ENCODE data around the gene GP9.

The GP9 gene

DNA sequence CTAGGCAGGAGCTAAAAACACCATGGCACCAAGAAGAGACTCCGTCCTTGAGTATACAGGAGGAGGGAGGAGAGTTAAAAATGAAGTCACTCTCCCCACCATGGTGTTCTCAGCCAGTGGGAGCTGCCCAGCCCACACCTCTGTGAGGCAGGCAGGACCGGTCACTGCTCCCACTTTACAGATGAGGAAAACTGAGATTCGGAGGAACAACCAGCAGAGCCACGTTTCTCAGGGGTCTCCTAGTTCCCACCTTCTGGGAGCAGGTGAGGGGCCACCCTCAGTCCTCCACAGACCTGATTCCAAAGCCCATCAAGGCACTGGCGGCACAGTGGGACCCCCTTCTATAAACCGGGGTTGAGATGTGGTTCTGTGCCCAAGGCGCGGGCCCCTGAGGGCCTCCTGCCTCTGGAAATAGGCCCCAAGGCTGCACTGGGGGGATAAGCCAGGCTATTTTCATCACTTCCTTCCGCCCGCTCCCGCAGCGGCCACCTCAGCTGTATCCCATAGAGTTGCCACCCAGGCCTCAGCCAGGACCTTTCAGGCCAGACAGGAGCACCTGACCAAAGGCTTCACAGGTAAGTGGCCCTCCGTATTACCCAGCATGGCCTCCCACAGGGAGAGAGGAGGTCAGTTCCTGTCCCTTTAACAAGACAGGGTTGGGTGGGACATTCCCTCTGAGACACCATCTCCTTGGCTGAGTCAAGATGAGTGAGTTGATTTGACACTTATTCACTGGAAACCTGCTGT, at the start of gene GP9:
TSS of gene GP9 (plus strand) at position 504 of the 747 bp plus-strand sequence. CDS start 961 bp downstream, outside the sequence.
- Mint-ChIP-seq H3K36me3 (ENCODE audit: low read depth) (no peaks in the 10 kb centered on the region), H3K4me3 (no peak within 1 kb of the TSS), H3K9me3 (no peaks in the 10 kb centered on the region), H3K4me1 (peaks cover 8% of the 10 kb centered on the region), H3K27ac (no peak within 1 kb of the TSS), H3K27me3 (no peaks in the 10 kb centered on the region)
- DNase-seq (no peak), ATAC-seq (peak; percentile 55)

DNA sequence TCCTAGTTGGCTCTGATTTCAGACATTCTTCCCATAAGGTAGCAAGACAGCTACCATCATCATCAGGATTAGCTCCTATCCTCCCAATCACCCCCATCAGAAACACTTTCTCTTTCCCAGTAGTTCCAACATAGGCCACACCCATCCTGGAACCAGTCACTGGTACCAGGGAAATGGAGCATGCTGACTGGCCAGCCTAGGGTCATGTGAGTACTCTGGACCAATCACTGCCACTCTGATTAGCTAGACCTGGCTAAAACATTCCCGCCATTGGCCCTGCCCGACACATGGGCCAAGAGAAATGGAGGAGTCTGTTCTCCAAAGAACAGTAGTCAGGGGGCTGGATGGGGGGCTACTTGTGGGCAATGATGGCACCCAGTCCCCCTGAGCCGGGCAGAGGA, 47.1 kb upstream of the GP9 start:
- Mint-ChIP-seq H3K4me1 (peaks cover 30% of the 10 kb centered on the region), H3K27me3 (no peaks in the 10 kb centered on the region), H3K4me3 (no peak overlapping the region), H3K36me3 (ENCODE audit: low read depth) (no peaks in the 10 kb centered on the region), H3K9me3 (no peaks in the 10 kb centered on the region), H3K27ac (no peak overlapping the region)
- DNase-seq = no peak
- no peak for ATAC-seq

DNA sequence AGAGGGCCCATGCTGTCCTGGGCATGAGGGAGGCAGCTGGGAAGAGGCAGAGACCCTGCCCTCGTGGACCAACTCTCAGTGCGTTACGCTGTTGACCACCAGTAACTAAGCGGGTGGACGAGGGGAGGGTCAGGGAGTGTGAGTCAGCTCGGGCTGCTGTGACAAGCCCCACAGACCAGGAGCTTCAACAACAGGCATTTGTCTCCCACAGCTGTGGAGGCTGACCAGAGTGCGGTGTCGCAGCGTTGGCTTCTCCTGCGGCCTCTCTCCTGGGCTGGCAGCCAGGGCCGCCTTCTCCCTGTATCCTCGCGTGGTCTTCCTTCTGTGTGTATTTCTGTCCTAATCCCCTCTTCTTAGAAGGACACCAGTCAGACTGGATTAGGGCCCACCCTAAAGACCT, 46.4 kb upstream of the GP9 start:
- no peaks in the 10 kb centered on the region for H3K27me3 Mint-ChIP-seq
- no peak overlapping the region for H3K4me3 Mint-ChIP-seq
- no peaks in the 10 kb centered on the region for H3K9me3 Mint-ChIP-seq
- H3K36me3 Mint-ChIP-seq (ENCODE audit: low read depth) = no peaks in the 10 kb centered on the region
- ATAC-seq (no peak), DNase-seq (no peak)
- peaks cover 29% of the 10 kb centered on the region for H3K4me1 Mint-ChIP-seq
- peak overlapping the region; percentile 39 for H3K27ac Mint-ChIP-seq

DNA sequence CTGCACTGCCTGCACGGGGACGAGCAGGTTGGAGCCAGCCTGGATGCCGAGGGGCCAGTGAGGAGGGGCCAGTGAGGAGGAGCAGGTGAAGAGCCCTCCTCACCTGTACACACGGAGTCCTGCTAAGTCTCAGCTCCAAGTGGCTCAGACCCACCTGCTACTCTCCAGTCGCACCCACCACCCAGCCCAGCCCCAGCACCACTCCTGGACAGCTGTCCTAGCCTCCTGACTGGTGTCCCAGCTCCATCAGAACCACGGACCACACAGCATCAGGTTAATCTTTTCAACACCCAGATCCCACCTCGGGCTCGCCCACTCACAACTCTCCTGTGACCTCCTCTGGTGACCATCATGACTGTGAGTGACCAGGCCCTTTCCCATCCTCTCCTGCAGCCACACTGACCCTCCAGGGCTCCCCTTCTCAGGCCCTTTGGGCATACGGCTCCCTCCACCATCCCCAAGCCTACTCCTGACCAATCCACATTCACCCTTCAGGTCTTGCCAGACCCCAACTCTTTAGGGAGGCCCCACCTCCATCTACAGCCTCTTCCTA, 45.7 kb upstream of the GP9 start:
- Mint-ChIP-seq H3K4me1 (peaks cover 29% of the 10 kb centered on the region), H3K27ac (peak overlapping the region; percentile 91), H3K4me3 (no peak overlapping the region), H3K36me3 (ENCODE audit: low read depth) (no peaks in the 10 kb centered on the region), H3K27me3 (no peaks in the 10 kb centered on the region), H3K9me3 (no peaks in the 10 kb centered on the region)
- DNase-seq (no peak), ATAC-seq (no peak)

DNA sequence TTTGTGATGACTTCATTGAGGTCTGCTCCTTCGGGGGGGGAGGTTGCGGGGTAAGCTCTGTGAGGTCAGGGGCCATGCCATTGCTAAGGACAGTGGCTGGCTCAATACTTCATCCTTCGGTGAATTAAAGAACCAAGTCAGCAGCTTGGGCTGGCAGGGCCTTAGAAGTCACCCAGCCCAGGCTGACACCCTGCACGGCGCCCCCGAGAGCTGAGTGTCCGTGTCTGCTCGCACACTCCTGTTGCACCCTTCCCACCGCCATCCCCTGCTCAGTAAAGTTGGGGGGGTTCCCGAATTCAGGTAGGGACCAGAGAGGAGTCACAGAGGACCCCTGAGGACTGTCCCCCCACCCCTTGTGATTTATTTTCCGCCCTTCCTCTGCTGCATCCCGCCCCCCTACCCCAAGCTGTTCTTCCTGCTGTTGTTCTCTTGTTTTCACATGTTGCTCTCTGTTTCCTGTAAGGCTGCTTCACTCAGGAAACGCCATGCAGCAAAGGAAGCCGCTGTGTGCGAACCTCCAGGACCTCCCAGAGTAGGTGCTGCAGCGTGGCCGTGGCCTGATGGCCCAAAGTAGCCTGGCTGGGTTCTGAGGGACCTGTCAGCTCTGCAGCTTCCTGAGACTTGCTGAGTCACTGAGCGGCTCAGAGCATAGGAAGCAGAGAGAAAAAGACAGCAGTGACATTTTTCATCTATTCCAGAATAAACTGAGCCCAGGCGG, 45.0 kb upstream of the GP9 start:
- Mint-ChIP-seq H3K27me3 (no peaks in the 10 kb centered on the region), H3K4me1 (peaks cover 29% of the 10 kb centered on the region), H3K27ac (peak overlapping the region; percentile 91), H3K4me3 (peak overlapping the region; percentile 62), H3K9me3 (no peaks in the 10 kb centered on the region), H3K36me3 (ENCODE audit: low read depth) (no peaks in the 10 kb centered on the region)
- DNase-seq (peak; percentile 48), ATAC-seq (peak; percentile 55)

DNA sequence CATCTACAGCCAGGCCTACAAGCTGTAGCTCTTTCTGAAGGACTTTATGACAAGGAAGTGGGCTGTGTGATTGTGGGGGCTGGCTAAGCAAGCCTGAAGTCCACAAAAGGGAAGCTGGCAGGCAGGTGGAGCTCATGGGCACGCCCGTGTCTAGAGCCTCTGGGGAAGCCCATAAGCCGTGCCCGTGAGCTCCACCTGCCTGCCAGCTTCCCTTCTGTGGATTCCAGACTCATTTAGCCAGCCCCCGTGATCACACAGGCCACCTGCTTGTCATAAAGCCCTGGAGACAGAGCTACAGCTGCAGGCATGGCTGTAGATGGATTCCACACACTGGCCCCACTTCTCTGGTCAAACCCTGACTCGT, 44.2 kb upstream of the GP9 start:
- H3K27me3 Mint-ChIP-seq = no peaks in the 10 kb centered on the region
- peak overlapping the region; percentile 62 for H3K4me3 Mint-ChIP-seq
- peak; percentile 63 for DNase-seq
- peak; percentile 83 for ATAC-seq
- H3K4me1 Mint-ChIP-seq = peaks cover 29% of the 10 kb centered on the region
- H3K36me3 Mint-ChIP-seq (ENCODE audit: low read depth) = no peaks in the 10 kb centered on the region
- peak overlapping the region; percentile 91 for H3K27ac Mint-ChIP-seq
- H3K9me3 Mint-ChIP-seq = no peaks in the 10 kb centered on the region

DNA sequence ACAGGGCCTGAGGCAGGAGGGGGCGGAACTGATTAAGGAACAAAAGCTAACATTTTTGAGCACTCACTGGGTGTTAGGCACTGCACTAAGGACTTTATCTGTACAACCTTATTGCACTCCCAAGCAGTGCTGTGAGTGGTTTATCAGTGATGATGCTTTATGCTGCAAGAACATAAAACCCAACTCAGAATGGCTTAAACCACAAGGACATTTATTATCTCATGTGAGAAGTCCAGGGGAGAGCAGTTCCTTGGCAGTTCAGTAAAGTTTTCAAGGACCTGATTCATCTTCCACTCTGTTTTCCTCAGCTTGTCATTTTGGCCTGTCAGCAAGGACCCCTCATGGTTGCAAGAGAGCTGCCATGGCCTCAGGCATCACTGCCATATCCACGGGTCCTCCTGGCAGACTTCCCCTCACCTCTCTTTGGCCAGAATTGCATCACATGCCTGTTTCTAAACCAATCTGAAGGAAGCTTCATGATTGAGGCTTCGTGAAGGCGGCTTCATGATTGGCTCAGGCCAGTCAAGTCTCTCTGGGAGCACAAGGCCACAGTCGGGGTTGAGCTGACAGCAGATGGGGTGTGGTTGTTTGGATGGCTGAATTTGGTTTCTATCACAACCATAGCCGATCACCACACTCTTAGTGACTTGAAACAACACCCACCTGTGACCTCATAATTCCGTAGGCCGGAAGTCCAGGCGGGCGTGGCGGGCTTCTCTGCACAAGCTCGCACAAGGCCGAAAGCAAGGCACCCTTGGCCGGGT, 43.7 kb upstream of the GP9 start:
- Mint-ChIP-seq H3K9me3 (no peaks in the 10 kb centered on the region), H3K27me3 (no peaks in the 10 kb centered on the region), H3K36me3 (ENCODE audit: low read depth) (no peaks in the 10 kb centered on the region), H3K4me1 (peaks cover 29% of the 10 kb centered on the region), H3K4me3 (no peak overlapping the region), H3K27ac (peak overlapping the region; percentile 91)
- ATAC-seq = no peak
- no peak for DNase-seq

DNA sequence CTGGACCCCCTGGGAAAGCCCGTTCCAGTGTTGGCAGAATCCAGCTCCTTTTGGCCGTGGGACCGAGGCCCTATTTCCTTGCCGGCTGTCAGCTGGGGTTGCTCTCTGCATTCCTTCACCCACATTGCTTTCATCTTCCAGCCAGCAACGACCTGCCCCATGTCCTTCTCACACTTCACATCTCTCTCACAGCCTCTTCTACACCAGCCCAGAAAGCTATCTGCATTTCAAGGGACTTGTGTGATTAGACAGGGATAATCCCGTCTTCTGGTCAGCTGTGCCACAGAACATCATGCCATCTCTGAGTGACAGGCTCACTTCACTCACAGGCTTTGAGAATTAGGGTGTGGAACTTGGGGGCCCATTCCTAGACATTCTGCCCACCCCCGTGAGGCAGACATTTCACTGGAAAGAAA, 43.1 kb upstream of the GP9 start:
- Mint-ChIP-seq H3K27ac (peak overlapping the region; percentile 12), H3K36me3 (ENCODE audit: low read depth) (no peaks in the 10 kb centered on the region), H3K4me3 (no peak overlapping the region), H3K27me3 (no peaks in the 10 kb centered on the region), H3K9me3 (no peaks in the 10 kb centered on the region), H3K4me1 (peaks cover 33% of the 10 kb centered on the region)
- DNase-seq (no peak), ATAC-seq (no peak)

DNA sequence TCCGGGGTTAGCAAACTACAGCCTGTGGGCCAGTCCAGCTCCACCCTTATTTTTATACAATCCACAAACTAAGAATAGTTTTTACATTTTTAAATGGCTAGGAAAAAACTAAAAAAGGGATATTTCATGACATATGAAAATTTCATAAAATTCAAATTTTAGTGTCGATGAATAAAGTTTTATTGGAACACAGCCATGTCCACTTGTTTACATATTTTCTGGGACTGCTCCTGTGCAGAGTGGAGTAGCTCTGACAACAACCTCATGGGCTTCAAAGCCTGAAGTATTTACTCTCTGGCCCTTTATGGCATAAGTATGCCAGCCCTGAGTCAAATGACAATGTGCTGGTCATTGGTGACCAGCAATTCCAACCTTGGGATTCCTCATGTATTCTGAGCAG, 42.3 kb upstream of the GP9 start:
- Mint-ChIP-seq H3K27me3 (no peaks in the 10 kb centered on the region), H3K27ac (no peak overlapping the region), H3K36me3 (ENCODE audit: low read depth) (no peaks in the 10 kb centered on the region), H3K9me3 (no peaks in the 10 kb centered on the region), H3K4me3 (no peak overlapping the region), H3K4me1 (peaks cover 37% of the 10 kb centered on the region)
- DNase-seq = no peak
- ATAC-seq = no peak

DNA sequence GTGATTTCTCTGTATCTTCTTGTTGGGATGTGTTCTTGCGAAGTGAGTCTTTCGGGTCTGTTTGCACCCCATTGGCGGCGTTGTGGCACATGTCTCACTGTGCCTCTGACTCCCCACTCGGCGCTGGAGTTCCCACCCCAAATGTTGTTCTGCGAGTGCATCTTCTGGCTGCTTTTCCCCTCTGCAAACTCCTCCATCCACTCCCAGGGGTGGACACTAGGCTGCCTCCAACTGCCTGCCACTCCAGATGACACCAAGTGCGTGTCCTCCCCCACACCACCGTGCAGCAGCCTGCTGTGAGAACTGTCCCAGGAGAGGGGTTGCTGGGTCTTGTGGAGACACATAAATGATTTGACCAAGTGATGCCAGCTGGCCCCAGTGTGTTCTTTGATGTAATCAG, 41.8 kb upstream of the GP9 start:
- no peak overlapping the region for H3K27ac Mint-ChIP-seq

DNA sequence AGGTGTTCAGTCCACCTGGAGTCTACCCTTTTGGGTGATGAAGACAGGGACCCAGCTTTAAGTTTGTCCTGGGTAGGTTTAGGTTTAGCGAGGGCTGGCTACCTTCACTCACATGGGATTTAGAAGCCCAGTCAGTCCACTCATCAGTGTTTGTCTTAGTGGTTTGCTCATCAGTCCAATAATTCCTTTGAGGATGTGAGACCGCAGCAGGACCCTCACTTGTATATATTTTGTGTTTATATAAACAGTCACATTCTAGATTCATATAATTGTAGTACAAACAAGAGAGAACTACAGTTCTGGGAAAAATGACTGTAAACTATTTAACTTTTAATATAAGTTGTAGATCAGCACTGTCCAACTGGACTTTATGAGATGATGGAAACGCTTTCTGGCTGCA, 41.3 kb upstream of the GP9 start:
- no peak for ATAC-seq
- no peak for DNase-seq
- no peaks in the 10 kb centered on the region for H3K9me3 Mint-ChIP-seq
- no peak overlapping the region for H3K4me3 Mint-ChIP-seq
- H3K27ac Mint-ChIP-seq = no peak overlapping the region
- no peaks in the 10 kb centered on the region for H3K27me3 Mint-ChIP-seq
- H3K36me3 Mint-ChIP-seq (ENCODE audit: low read depth) = no peaks in the 10 kb centered on the region
- peaks cover 37% of the 10 kb centered on the region for H3K4me1 Mint-ChIP-seq

More for the DNA sequence above, 41.8 kb upstream of the GP9 start:
- Mint-ChIP-seq H3K27me3 (no peaks in the 10 kb centered on the region), H3K4me3 (no peak overlapping the region), H3K36me3 (ENCODE audit: low read depth) (no peaks in the 10 kb centered on the region), H3K4me1 (peaks cover 37% of the 10 kb centered on the region), H3K9me3 (no peaks in the 10 kb centered on the region)
- ATAC-seq = no peak
- no peak for DNase-seq

DNA sequence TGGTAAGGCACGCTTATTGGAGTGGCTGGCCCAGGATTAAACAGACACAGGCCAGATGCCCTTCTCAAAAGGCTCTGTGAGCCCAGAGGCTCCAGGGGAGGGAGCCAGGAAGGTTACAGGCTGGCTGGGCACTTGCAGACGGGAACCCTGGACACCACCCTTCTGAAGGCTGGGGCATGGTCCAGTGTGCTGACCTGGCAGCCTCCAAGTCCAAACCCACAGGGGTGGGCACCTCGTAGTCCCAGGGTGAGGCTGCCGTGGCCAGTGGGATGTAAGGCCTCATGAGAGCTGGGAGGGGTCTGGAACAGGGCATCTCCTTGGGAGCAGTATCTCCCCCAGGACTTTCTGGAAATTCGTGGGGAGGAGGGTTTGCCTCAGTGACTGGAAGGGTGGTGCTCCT, 39.9 kb upstream of the GP9 start:
- Mint-ChIP-seq H3K4me3 (no peak overlapping the region), H3K4me1 (peaks cover 32% of the 10 kb centered on the region), H3K27me3 (no peaks in the 10 kb centered on the region), H3K9me3 (no peaks in the 10 kb centered on the region), H3K36me3 (ENCODE audit: low read depth) (no peaks in the 10 kb centered on the region), H3K27ac (no peak overlapping the region)
- ATAC-seq (no peak), DNase-seq (no peak)

DNA sequence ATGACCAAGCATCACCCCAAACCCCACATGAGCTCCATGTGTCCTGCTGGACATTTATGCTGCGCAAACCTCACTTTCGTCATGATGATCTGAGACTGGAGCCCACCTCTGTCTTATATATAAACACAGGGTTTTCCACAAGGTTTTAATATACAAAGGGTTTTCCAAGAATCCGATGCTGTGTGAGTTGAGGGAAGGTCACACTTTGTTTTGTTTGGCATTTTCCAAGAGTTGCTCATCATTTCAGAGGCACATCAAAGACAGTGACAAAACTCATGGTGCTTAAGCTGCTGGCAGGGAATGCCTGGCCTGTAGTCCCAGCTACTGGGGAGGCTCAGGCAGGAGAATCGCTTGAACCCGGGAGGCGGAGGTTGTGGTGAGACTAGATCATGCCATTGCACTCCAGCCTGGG, 39.4 kb upstream of the GP9 start:
- ATAC-seq (no peak), DNase-seq (no peak)
- H3K27me3 Mint-ChIP-seq = no peaks in the 10 kb centered on the region
- no peak overlapping the region for H3K4me3 Mint-ChIP-seq
- H3K4me1 Mint-ChIP-seq = peaks cover 31% of the 10 kb centered on the region
- H3K27ac Mint-ChIP-seq = no peak overlapping the region
- no peaks in the 10 kb centered on the region for H3K36me3 Mint-ChIP-seq (ENCODE audit: low read depth)
- H3K9me3 Mint-ChIP-seq = no peaks in the 10 kb centered on the region

DNA sequence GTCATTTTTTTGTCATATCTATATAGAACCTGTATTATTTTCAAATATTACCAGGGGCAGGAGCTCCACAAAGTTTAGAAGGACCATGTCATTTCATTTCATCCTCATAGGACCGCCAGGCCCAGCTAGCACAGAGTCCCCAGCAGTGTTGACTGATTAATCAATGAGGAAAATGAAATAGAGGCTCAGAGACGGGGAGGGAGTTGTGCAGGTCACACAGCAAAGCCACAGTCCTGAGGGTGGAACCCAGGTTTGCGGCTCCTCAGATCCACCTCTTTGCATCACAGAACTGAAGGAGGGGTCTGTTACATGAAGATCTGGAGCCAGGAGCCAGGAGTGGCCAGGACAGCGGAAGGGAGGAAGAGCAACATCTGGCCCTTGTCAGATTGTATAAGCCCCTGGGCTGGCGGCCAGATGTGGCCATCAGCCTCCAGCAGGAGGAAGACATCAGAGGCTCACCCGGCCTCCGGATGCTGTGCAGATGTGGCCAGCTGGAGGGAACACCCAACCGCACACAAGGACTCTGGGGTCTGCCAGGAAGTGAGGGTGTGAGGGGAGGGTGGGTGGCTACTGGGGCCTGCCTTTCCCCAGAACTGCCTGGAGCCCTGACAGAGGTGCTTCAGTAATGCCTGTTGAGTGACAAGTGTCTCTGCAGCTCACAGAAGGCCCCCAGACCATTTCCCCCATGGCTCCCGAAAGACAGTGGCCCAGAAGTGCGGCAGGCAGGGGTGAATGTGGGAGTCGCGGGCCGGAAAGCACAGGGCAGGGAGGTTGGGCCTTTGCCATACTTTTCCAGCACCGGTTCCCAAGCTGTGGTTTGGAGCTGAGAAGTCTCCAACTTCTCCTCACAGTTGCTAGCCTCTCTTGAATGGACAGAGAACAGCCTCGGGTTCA, 38.2 kb upstream of the GP9 start:
- DNase-seq (no peak), ATAC-seq (no peak)
- peaks cover 28% of the 10 kb centered on the region for H3K4me1 Mint-ChIP-seq
- H3K9me3 Mint-ChIP-seq = no peaks in the 10 kb centered on the region
- H3K4me3 Mint-ChIP-seq = no peak overlapping the region
- no peaks in the 10 kb centered on the region for H3K27me3 Mint-ChIP-seq
- no peak overlapping the region for H3K27ac Mint-ChIP-seq
- H3K36me3 Mint-ChIP-seq (ENCODE audit: low read depth) = no peaks in the 10 kb centered on the region

Measured in activated naive CD8-positive, alpha-beta T cell treated with anti-CD3 and anti-CD28 coated beads, Interleukin-2, amount 50 U/mL, for 24 hours (primary cell).